WERI-Rb-1 (cell line): Measurements from ENCODE around the gene ADCY5.

ENCODE experiments used
- DNase-seq: peaks from one replicate; pipeline ENCODE4 v3.0.0-alpha.2; 2020
- H3K27ac ChIP-seq: fragments of 250-450 bp; sonication (Bioruptor Pico); 2 replicates; pipeline ENCODE4 v1.5.1; 2020; ENCODE audit warnings: mild to moderate bottlenecking, moderate library complexity
- H3K27me3 ChIP-seq: fragments of 250-450 bp; sonication (Bioruptor Pico); 2 replicates; pipeline ENCODE4 v1.5.1; 2021; ENCODE audit warnings: mild to moderate bottlenecking, low read depth, moderate library complexity; ENCODE audit not compliant: insufficient read depth, severe bottlenecking
- H3K36me3 ChIP-seq: fragments of 250-450 bp; sonication (Bioruptor Pico); 2 replicates; pipeline ENCODE4 v1.5.1; 2020; ENCODE audit warnings: mild to moderate bottlenecking, moderate library complexity
- H3K4me3 ChIP-seq: 2 replicates; pipeline ENCODE4 v1.5.1; 2011; ENCODE audit warnings: low read depth, mild to moderate bottlenecking, control low read depth, low read length
- H3K9me3 ChIP-seq: fragments of 250-450 bp; sonication (Bioruptor Pico); 2 replicates; pipeline ENCODE4 v1.5.1; 2021; ENCODE audit warnings: mild to moderate bottlenecking, moderate library complexity; ENCODE audit not compliant: severe bottlenecking
- TF ChIP-seq, protein P1 (sequence below): IDR thresholded peaks from 2 replicates; pipeline ENCODE4 v1.5.1; 2011; ENCODE audit warnings: low read depth, mild to moderate bottlenecking, control low read depth, inconsistent platforms, low read length

Gene ADCY5

DNA sequence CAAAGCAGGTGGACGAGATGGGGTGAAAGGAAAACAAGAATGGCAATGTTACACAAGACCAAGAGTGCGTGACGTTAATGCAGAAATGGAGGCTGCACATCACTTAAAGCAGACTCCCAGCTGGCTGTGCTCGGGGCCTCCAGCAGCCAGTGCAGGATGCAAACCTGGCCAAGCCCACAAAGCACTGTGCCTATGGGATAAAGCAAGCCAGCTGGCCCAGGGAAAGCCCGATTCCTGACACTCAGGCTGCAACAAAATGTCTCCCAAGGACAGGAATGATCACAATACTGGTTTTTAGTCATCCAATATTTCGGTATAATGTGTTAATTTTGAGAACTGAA is 161.0 kb downstream of the ADCY5 start:
- no peaks in the 10 kb centered on the region for H3K9me3 ChIP-seq
- H3K36me3 ChIP-seq = no peaks in the 10 kb centered on the region
- no peak for DNase-seq
- H3K27me3 ChIP-seq = no peaks in the 10 kb centered on the region
- no peak overlapping the region for H3K4me3 ChIP-seq
- TF ChIP-seq, protein P1, sequence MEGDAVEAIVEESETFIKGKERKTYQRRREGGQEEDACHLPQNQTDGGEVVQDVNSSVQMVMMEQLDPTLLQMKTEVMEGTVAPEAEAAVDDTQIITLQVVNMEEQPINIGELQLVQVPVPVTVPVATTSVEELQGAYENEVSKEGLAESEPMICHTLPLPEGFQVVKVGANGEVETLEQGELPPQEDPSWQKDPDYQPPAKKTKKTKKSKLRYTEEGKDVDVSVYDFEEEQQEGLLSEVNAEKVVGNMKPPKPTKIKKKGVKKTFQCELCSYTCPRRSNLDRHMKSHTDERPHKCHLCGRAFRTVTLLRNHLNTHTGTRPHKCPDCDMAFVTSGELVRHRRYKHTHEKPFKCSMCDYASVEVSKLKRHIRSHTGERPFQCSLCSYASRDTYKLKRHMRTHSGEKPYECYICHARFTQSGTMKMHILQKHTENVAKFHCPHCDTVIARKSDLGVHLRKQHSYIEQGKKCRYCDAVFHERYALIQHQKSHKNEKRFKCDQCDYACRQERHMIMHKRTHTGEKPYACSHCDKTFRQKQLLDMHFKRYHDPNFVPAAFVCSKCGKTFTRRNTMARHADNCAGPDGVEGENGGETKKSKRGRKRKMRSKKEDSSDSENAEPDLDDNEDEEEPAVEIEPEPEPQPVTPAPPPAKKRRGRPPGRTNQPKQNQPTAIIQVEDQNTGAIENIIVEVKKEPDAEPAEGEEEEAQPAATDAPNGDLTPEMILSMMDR = no peak
- no peak overlapping the region for H3K27ac ChIP-seq

DNA sequence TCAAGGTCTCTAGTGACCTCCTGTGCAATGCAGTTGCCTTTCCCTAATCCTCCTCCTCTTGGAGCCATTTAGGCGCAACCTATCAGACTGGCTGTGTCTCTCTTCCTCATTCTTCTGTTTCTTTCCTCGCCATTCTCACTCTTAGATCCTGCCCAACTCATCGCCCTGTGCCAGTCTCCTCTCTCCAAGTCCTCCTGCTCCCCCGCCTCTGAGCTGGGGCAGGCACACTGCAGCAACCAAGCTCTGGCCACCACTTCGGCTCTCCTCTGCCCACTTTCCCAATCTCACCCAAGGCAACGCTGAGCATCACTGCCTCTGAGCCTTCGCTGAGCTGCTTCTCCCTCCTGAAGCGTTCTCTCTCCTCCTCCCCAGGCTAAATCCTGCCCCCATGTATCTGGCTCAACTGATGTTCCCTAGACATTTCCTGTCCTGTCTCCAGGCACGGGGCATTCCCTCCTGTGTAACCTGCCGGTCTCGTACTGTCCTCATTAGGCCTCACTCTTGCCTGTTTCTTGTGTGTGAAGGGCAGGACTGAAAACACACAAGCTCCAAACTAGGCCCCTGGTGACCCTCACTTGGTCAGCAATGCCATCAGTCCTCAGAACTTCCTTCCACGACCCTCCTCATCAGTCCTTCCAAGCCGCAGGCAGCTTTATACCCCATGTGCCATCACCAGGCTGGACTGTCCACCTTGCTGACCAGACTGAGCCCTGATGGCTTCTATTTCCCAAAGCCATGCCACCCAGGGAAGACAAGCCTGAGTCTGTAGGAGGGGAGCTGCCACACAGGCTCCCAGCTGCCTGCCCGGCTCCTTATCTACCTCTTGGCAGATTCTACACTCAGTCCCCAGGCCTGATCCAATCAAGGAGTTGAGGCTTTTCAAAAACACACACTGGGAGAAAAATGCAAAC is 161.6 kb downstream of the ADCY5 start:
- H3K27ac ChIP-seq = no peak overlapping the region
- no peak overlapping the region for H3K4me3 ChIP-seq
- no peak for DNase-seq
- H3K36me3 ChIP-seq = no peaks in the 10 kb centered on the region
- H3K27me3 ChIP-seq = no peaks in the 10 kb centered on the region
- TF ChIP-seq, protein P1 = no peak
- H3K9me3 ChIP-seq = no peaks in the 10 kb centered on the region

DNA sequence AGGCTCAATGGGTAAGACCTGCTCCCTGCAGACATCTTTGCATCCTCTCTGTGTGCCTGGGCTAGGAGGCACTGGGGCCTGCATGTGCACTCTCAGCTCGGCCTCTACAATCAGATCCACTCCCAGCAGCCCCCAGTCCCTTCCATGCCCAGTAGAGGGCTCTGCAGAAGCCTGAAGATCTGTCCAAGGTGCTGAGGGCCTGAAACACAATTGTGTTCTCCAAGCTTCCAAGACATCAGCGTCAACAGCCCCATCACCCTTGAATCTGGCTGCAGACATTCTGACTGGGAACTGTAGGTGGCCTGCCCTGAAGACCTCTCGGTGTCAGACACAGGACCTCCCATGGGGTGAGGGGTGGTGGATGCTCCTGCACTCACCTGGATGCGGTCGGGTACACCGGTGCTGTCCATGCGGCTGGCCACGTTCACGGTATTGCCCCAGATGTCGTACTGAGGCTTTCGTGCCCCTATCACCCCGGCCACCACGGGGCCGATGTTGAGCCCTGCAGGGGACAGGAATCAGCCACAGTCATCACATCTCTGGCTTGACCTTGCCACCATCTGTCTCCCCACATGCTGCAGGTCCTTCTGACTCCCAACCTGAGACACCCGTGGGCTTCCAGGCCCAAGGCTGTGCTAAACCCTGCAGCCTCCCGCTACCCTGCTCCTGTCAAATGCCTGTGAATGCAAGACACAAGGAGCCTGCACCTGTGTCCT is 162.4 kb downstream of the ADCY5 start:
- Histone ChIP-seq H3K27me3 (no peaks in the 10 kb centered on the region), H3K4me3 (no peak overlapping the region), H3K27ac (no peak overlapping the region), H3K9me3 (no peaks in the 10 kb centered on the region), H3K36me3 (no peaks in the 10 kb centered on the region)
- TF ChIP-seq, protein P1 = peak; percentile 87
- DNase-seq = peak; percentile 64

DNA sequence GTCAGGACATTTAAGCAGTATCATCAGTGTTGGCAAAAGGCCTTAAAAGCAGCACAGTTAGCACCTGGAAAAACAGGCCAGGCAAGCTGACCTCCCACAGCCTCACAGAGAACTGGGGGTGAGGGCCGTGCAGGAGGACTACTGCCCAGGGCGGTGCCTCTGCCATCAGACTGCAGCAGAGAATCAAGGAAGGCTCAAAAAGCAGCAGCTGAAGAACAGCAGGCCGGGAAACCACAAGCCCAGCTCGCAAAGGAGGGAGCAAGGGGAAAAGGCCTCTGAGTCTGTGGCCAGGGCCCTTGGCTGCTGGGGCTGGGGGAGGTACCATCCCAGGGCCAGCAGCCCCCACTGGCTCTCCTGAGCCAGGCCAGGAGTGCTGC is 163.0 kb downstream of the ADCY5 start:
- DNase-seq = no peak
- H3K36me3 ChIP-seq = no peaks in the 10 kb centered on the region
- no peak overlapping the region for H3K27ac ChIP-seq

DNA sequence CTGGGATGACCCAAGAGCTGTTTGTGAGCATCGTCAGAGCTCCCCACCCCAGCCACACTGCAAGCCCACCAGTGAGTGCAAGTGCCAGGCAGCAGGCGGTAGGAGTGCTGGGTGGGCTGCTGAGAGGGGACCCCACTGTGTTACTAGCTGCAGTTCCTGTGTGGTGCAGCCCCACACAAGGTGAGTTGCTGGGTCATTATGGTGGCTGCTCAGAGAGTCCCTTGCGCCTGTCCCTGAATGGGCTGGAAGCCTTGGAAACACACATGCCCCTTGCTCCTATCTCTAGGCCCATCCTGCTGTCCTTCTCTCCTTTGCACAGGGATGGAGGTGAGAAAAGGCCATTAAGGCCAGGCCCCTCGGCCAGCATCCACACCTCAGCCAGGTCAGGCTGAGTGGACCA is 163.4 kb downstream of the ADCY5 start:
- TF ChIP-seq, protein P1 = no peak

More for the DNA sequence above, 163.0 kb downstream of the ADCY5 start:
- TF ChIP-seq, protein P1 = no peak
- no peaks in the 10 kb centered on the region for H3K9me3 ChIP-seq
- H3K4me3 ChIP-seq = no peak overlapping the region
- H3K27me3 ChIP-seq = no peaks in the 10 kb centered on the region

More for the DNA sequence above, 163.4 kb downstream of the ADCY5 start:
- no peak for DNase-seq
- no peak overlapping the region for H3K27ac ChIP-seq
- H3K27me3 ChIP-seq = no peaks in the 10 kb centered on the region
- H3K9me3 ChIP-seq = no peaks in the 10 kb centered on the region
- no peak overlapping the region for H3K4me3 ChIP-seq
- H3K36me3 ChIP-seq = no peaks in the 10 kb centered on the region
